K562 (cell line): ENCODE results near the gene RNF43. TPM values are rescaled to one million over a fixed set of nuclear protein-coding genes. Genes with fewer than 3 reads are reported as not detected.

ENCODE experiments used
- ATAC-seq: fragments of 200-7000 bp; cut with Tn5 transposase; 3 replicates; pipeline ENCODE4 v1.9.1; 2020; ENCODE audit warnings: moderate library complexity
- BruUV-seq: library from RNA; stranded (reverse); fragments of 400-500 nt; replicated peaks from 2 replicates; lab custom pipeline; 2021; lab: Mats Ljungman, UMichigan
- CTCF ChIA-PET: fragments of 300-600 bp; formaldehyde crosslinking; extraction: SDS; loops from one replicate; lab custom pipeline; 2021; ENCODE audit warnings: low intra/inter-chr PET ratio; lab: Yijun Ruan, JAX
- POLR2A ChIA-PET: fragments of 300-600, 350-650 bp; sonication (Branson Sonifier 250); formaldehyde crosslinking; extraction: SDS; loops from one replicate; lab custom pipeline; 2021; ENCODE audit warnings: antibody characterized with exemption, inconsistent platforms; lab: Yijun Ruan, JAX
- DNase-seq, 4 experiments: peaks; one replicate each; pipeline versions ENCODE4 v3.0.0 to v3.0.0-alpha.2; 2011 to 2018; ENCODE audit warnings: low spot score in 3 of 4, mixed read lengths in 3 of 4; ENCODE audit errors: extremely low read depth in 1 of 4
- FAIRE-seq: peaks from 2 replicates; lab custom pipeline; 2011; peaks lifted over from hg19 to GRCh38; lab: Jason Lieb, UNC
- H2AFZ ChIP-seq: 2 replicates; pipeline ENCODE4 v1.6.0; 2011; ENCODE audit warnings: low read depth, low read length, control low read depth, inconsistent platforms
- H3K27ac ChIP-seq: fragments of 200-600 bp; 3 replicates; pipeline ENCODE4 v1.8.0; 2011; ENCODE audit warnings: low read depth, mild to moderate bottlenecking, control low read depth, inconsistent platforms, low read length, moderate library complexity, mixed read lengths; ENCODE audit errors: extremely low read depth
- H3K27me3 ChIP-seq, 2 experiments: fragments of 300-600 bp in 1 of 2; 2 replicates in 1 of 2; 3 replicates in 1 of 2; pipeline versions ENCODE4 v1.6.0 to v1.8.0; 2011; ENCODE audit warnings: inconsistent platforms in 2 of 2, low read length in 2 of 2, mild to moderate bottlenecking in 1 of 2, mixed read lengths in 1 of 2, moderate library complexity in 1 of 2; ENCODE audit not compliant: control insufficient read depth in 2 of 2, insufficient read depth in 2 of 2
- H3K36me3 ChIP-seq: fragments of 300-600 bp; 3 replicates; pipeline ENCODE4 v1.8.0; 2011; ENCODE audit warnings: mild to moderate bottlenecking, low read length, inconsistent platforms; ENCODE audit not compliant: control insufficient read depth, insufficient read depth
- H3K4me1 ChIP-seq, 2 experiments: fragments of 200-600 bp in 1 of 2; replicated peaks in 1 of 2; 2 replicates in 1 of 2; 3 replicates in 1 of 2; pipeline versions ENCODE4 v1.5.1 to v1.8.0; 2011; ENCODE audit warnings: inconsistent platforms in 2 of 2, low read length in 2 of 2, mild to moderate bottlenecking in 1 of 2, mixed read lengths in 1 of 2, moderate library complexity in 1 of 2; ENCODE audit not compliant: control insufficient read depth in 2 of 2, insufficient read depth in 2 of 2
- H3K4me2 ChIP-seq: 2 replicates; pipeline ENCODE4 v1.6.1; 2011; ENCODE audit warnings: low read length, control low read depth, inconsistent platforms, mixed read lengths; ENCODE audit not compliant: insufficient read depth
- H3K4me3 ChIP-seq: fragments of 200-600 bp; sonication (generic), shearing (Covaris generic); 2 replicates; pipeline ENCODE4 v1.5.1; 2016; ENCODE audit warnings: control low read depth, inconsistent platforms
- H3K79me2 ChIP-seq: fragments of 200-600 bp; 3 replicates; pipeline ENCODE4 v1.8.0; 2011; ENCODE audit warnings: low read length, inconsistent platforms; ENCODE audit not compliant: control insufficient read depth, insufficient read depth
- H3K9ac ChIP-seq, 2 experiments: 2 replicates each; pipeline versions ENCODE4 v1.6.0 to v1.6.1; 2011; ENCODE audit warnings: low read depth in 2 of 2, low read length in 2 of 2, control low read depth in 1 of 2, inconsistent platforms in 1 of 2, mild to moderate bottlenecking in 1 of 2, mixed read lengths in 1 of 2; ENCODE audit not compliant: insufficient read depth in 1 of 2
- H3K9me1 ChIP-seq: one replicate; pipeline ENCODE4 v1.6.0; 2011; ENCODE audit warnings: inconsistent platforms, mild to moderate bottlenecking, low read length, moderate library complexity; ENCODE audit not compliant: control insufficient read depth, insufficient read depth
- H3K9me3 ChIP-seq: replicated peaks from 2 replicates; pipeline ENCODE4 v1.5.1; 2011; ENCODE audit warnings: low read depth, low read length, inconsistent platforms; ENCODE audit not compliant: control insufficient read depth, insufficient read depth
- H4K20me1 ChIP-seq: replicated peaks from 2 replicates; pipeline ENCODE4 v1.6.1; 2011; ENCODE audit warnings: low read length, inconsistent platforms, mixed read lengths; ENCODE audit not compliant: control insufficient read depth, insufficient read depth
- ETV1 ChIP-seq: fragments of 450-650 bp; conservative IDR thresholded peaks from 2 replicates; pipeline ENCODE4 v1.6.1; 2016; ENCODE audit warnings: missing genetic modification characterization, control low read depth, low read depth, missing compliant biosample characterization
- HDAC8 ChIP-seq: fragments of 450-650 bp; IDR thresholded peaks from 2 replicates; pipeline ENCODE4 v1.6.1; 2016; ENCODE audit warnings: mild to moderate bottlenecking, missing genetic modification characterization, moderate library complexity, missing compliant biosample characterization
- IRF2 ChIP-seq: sonication (generic); formaldehyde crosslinking; IDR thresholded peaks from 2 replicates; pipeline ENCODE4 v1.8.1; 2022; ENCODE audit warnings: mild to moderate bottlenecking, missing genetic modification reagents
- NR2F6 ChIP-seq: fragments of 450-650 bp; formaldehyde crosslinking; IDR thresholded peaks from 2 replicates; pipeline ENCODE4 v1.4.0; 2020; ENCODE audit warnings: mild to moderate bottlenecking
- PRMT5 ChIP-seq: sonication (generic); formaldehyde crosslinking; IDR thresholded peaks from 2 replicates; pipeline ENCODE4 v1.5.0; 2020; ENCODE audit warnings: missing genetic modification reagents
- SMARCA5 ChIP-seq: fragments of 450-650 bp; IDR thresholded peaks from 2 replicates; pipeline ENCODE4 v1.6.1; 2016
- SMC3 ChIP-seq: conservative IDR thresholded peaks from 2 replicates; pipeline ENCODE4 v1.6.1; 2011; ENCODE audit warnings: low read depth, low read length, improper control_type of control experiment; ENCODE audit not compliant: insufficient read depth
- THAP12 ChIP-seq: fragments of 250-450 bp; sonication (Bioruptor Pico); IDR thresholded peaks from 2 replicates; pipeline ENCODE4 v1.9.0; 2021; ENCODE audit warnings: mild to moderate bottlenecking, inconsistent platforms
- ZBTB40 ChIP-seq, 2 experiments: fragments of 450-650 bp in 1 of 2; sonication (generic) in 1 of 2; formaldehyde crosslinking in 1 of 2; IDR thresholded peaks; 2 replicates each; pipeline versions ENCODE4 v1.7.1 to v1.9.0; 2016 to 2022; ENCODE audit warnings: inconsistent platforms in 1 of 2, mild to moderate bottlenecking in 1 of 2, missing genetic modification reagents in 1 of 2
- ZNF384 ChIP-seq: IDR thresholded peaks from 2 replicates; pipeline ENCODE4 v1.6.1; 2012; ENCODE audit warnings: low read depth, low read length, improper control_type of control experiment
- WGBS: fragments of 100-300 bp; shearing (Covaris generic); methylation state at CpG from one replicate; pipeline ENCODE4 v1.1.6; 2016; ENCODE audit warnings: low coverage, mixed read lengths; ENCODE audit not compliant: insufficient coverage; ENCODE audit errors: missing lambda C conversion rate; 5-methylcytosine and 5-hydroxymethylcytosine counted together
- in situ Hi-C: fragments of 300-500 bp; cut with MboI; formaldehyde crosslinking; loops from 4 replicates; pipeline ENCODE4 v1.15.0; 2018; ENCODE audit warnings: inconsistent platforms, mixed read lengths
- intact Hi-C: fragments of 100-400 bp; cut with micrococcal nuclease; formaldehyde crosslinking; loops from 2 replicates; pipeline ENCODE4 v1.14.2; 2022
- polyA plus RNA-seq, 8 experiments: library from polyadenylated mRNA; depleted of rRNA in 4 of 8; stranded (reverse) in 5 of 8; unstranded in 3 of 8; fragments of >200 nt; fragmentation: Nextera tagmentation in 2 of 8; fragmentation: Illumina TruSeq in 1 of 8; extraction: Ambion mirVana in 2 of 8; extraction: Trizol in 1 of 8; gene quantifications; 2 replicates each; pipeline versions ENCODE4 v1.2.1 to v1.2.3, GENCODE V29; 2011 to 2014; ENCODE audit warnings: inconsistent platforms in 1 of 8, missing spikeins in 1 of 8
- total RNA-seq, 7 experiments: library from RNA; depleted of rRNA in 6 of 7; stranded (reverse); fragments of >200 nt in 6 of 7; fragmentation: Illumina TruSeq in 2 of 7; extraction: Trizol in 2 of 7; gene quantifications; 2 replicates each; pipeline versions ENCODE4 v1.2.1 to v1.2.3, GENCODE V29; 2011 to 2021; ENCODE audit warnings: low replicate concordance in 1 of 7

RNF43 gene
- total and polyA plus RNA-seq, 9 of the 15 experiments (the other 6 are each of a cell fraction or from before 2014, with no cell fraction given): 0.29 to 2.7 (median 1.4) TPM

DNA sequence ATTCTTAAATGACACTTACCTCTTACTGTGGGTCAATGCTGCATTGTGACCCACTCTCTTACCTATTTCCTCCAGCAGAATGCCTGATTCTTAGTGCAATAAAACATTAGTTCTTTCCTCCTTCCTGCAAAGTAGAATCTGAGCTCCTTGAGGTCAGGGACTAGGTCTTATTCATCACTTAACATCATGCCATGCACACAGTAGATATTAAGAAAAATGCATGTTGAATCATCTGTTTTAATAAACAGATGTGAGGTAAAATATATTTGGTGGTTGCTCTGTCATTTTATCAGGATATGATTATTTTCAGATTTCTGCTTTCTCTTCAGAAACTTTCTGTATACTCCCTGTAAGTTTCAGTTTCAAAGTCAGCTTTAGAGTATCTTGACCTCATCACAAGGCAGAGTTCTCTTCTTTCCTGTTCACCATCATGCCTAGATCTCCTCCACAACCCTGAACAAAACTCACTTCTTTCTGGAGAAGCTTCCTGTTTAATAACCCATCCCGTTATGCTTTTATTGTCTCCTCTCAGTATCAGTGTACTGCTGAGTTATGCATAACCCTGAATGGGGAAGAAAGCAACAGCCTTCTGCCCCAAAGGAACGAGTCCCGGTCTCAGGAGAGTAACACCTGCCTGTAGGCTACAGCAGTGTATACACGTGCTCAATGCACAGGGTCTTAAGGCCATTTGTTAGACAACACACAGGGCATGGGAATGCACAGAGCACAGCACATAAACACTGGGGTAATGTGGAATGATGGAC is 35.0 kb downstream of the RNF43 start:
- peak overlapping the region; percentile 7; the same call in 1 of the 2 replicates for H2AFZ ChIP-seq
- H3K4me3 ChIP-seq: no peak overlapping the region
- peaks cover 7 to 34% of the 10 kb centered on the region in 2 experiments for H3K4me1 ChIP-seq
- no peaks in the 10 kb centered on the region for H3K27me3 ChIP-seq
- H3K79me2 ChIP-seq: no peaks in the 10 kb centered on the region
- DNase-seq (no peak), ATAC-seq (peak; percentile 17; the same call in 2 of the 3 replicates), FAIRE-seq (peak; percentile 57)
- no peak overlapping the region for H3K27ac ChIP-seq
- 26% methylated on average over 4 of the region's 4 CpGs for WGBS
- no peaks in the 10 kb centered on the region for H3K9me3 ChIP-seq
- H3K9me1 ChIP-seq: no peaks in the 10 kb centered on the region
- no peak overlapping the region for H3K4me2 ChIP-seq
- H3K9ac ChIP-seq: peak overlapping the region in 1 of 2 experiments; percentile 51; a peak in 1 of 4 replicates
- no peaks in the 10 kb centered on the region for H3K36me3 ChIP-seq
- intact Hi-C loops: no loop called here
- ChIA-PET CTCF (no interaction called here), POLR2A (interaction anchor here (1.0 to 5.4 kb wide), 9 partner anchors 7 to 56 kb away, joined by 3 to 34 read pairs (median 4); partner anchors contain the start of gene SUPT4H1)
- no peaks in the 10 kb centered on the region for H4K20me1 ChIP-seq
- BruUV-seq: no TSS peak
- in situ Hi-C loops: no loop called here
- TF ChIP-seq IRF2 (CRISPR knock-in tag): no peak
- TF ChIP-seq THAP12 (CRISPR knock-in tag): no peak
- TF ChIP-seq ZNF384: no peak
- no peak for TF ChIP-seq ZBTB40 (IDR thresholded peaks at IDR 0.05)
- no peak for TF ChIP-seq ZBTB40 (CRISPR knock-in tag; IDR thresholded peaks at IDR 0.05)
- TF ChIP-seq SMARCA5: no peak
- TF ChIP-seq SMC3: no peak
- TF ChIP-seq HDAC8 (tag): no peak
- no peak for TF ChIP-seq PRMT5 (CRISPR knock-in tag)
- TF ChIP-seq ETV1 (tag): no peak
- TF ChIP-seq NR2F6 (CRISPR knock-in tag): no peak
